Activated T-helper 17 cell treated with anti-CD3 and anti-CD28 coated beads, Interleukin-2, amount 50 U/mL, for 72 hours (primary cell): ENCODE results near the gene SDSL. TPM values are rescaled to one million over a fixed set of nuclear protein-coding genes. Genes with fewer than 3 reads are reported as not detected.

ENCODE experiments used
- ATAC-seq: fragments of 150-1000 bp; cut with Tn5 transposase; replicated peaks from 2 replicates; pipeline ENCODE4 v1.10.0; 2021; ENCODE audit warnings: mild to moderate bottlenecking, moderate library complexity
- H3K27ac Mint-ChIP-seq: one replicate; pipeline ENCODE4 v1.8.0; 2022; ENCODE audit warnings: mixed read lengths
- H3K27me3 Mint-ChIP-seq: one replicate; pipeline ENCODE4 v1.8.0; 2022; ENCODE audit warnings: mixed read lengths
- H3K36me3 Mint-ChIP-seq: one replicate; pipeline ENCODE4 v1.8.0; 2022; ENCODE audit warnings: low read depth, mild to moderate bottlenecking, mixed read lengths
- H3K4me1 Mint-ChIP-seq: one replicate; pipeline ENCODE4 v1.8.0; 2022; ENCODE audit warnings: mixed read lengths
- H3K4me3 Mint-ChIP-seq: one replicate; pipeline ENCODE4 v1.8.0; 2022; ENCODE audit warnings: mild to moderate bottlenecking, mixed read lengths
- H3K9me3 Mint-ChIP-seq: one replicate; pipeline ENCODE4 v1.8.0; 2022; ENCODE audit warnings: mixed read lengths
- total RNA-seq, 2 donors: library from RNA; stranded (reverse); gene quantifications; one replicate each; pipeline ENCODE4 v1.2.3, GENCODE V29; 2022

Gene SDSL
- total RNA-seq, 2 donors from 2014 or later, result 0.24 to 0.69 TPM

DNA sequence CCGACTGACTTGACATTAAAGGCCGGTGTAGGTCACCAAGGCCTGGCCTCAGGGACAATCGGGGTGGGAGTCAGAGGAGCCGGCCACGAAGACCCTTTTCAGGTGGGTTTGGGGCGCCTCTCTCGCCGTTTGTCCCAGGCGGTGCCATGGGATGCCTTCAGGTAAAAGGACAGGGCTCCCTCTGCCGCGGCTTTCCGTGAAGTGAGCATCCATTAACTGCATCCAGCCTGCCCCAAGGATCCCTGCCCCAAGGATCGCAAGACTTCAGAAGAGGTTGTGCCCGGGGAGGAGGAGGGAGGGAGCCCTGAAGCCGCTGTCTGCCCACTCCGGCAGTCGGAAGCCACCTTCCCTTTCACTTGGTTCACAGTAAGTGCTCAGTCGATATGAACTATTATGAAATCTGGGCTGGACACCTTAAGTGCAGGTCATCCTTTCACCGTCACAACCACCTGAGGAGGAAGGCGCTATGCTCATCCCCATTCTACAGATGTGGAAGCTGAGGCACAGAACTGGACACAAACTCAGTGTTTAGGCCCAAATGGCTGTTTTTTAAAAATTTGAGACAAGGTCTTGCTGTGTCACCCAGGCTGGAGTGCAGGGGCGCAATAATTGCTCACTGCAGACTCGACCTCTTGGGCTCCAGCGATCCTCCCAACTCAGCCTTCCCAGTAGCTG lies 19.5 kb upstream of the SDSL start:
- Mint-ChIP-seq H3K4me3 (no peak overlapping the region), H3K4me1 (no peaks in the 10 kb centered on the region), H3K36me3 (no peaks in the 10 kb centered on the region), H3K9me3 (no peaks in the 10 kb centered on the region), H3K27ac (no peak overlapping the region), H3K27me3 (peaks cover 3% of the 10 kb centered on the region)
- ATAC-seq, result no peak

GRCh38 chr12:113403435-113404415 lies 18.5 kb upstream of the SDSL start, which contains the start of gene SDS:
Gene SDS (minus strand): TSS chr12:113403887. CDS start chr12:113399708, 4,179 bp downstream.
- no peak for ATAC-seq
- no peaks in the 10 kb centered on the region for H3K36me3 Mint-ChIP-seq
- H3K9me3 Mint-ChIP-seq, result no peaks in the 10 kb centered on the region
- H3K27ac Mint-ChIP-seq, result no peak within 1 kb of the TSS
- H3K4me1 Mint-ChIP-seq, result no peaks in the 10 kb centered on the region
- peaks cover 3% of the 10 kb centered on the region for H3K27me3 Mint-ChIP-seq
- no peak within 1 kb of the TSS for H3K4me3 Mint-ChIP-seq

DNA sequence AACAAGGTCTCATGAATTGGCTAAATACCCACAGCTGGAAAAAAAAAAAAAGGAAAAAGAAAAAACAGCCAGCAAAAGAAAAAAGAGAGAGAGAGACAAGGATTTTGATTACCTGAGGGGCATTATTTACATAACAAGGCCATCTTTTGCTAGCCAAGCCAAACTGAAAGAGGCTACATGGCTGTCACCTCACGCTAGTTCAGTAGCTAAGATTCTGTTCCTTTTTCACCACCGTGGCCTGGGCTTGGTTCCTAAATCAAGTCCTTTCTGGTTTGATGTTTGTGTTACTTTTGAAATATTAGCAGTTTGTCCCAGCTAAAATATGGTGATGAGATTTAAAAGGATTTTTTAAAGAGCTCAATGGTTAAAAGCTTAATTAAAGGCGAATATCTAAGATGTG lies 16.5 kb upstream of the SDSL start:
- no peak for ATAC-seq
- Mint-ChIP-seq H3K4me1 (no peaks in the 10 kb centered on the region), H3K9me3 (no peaks in the 10 kb centered on the region), H3K4me3 (no peak overlapping the region), H3K27me3 (peaks cover 3% of the 10 kb centered on the region), H3K36me3 (no peaks in the 10 kb centered on the region), H3K27ac (no peak overlapping the region)

GRCh38 chr12:113407931-113408600 lies 14.1 kb upstream of the SDSL start:
- no peaks in the 10 kb centered on the region for H3K4me1 Mint-ChIP-seq
- H3K27ac Mint-ChIP-seq, result no peak overlapping the region
- ATAC-seq, result no peak
- peaks cover 3% of the 10 kb centered on the region for H3K27me3 Mint-ChIP-seq
- H3K36me3 Mint-ChIP-seq, result no peaks in the 10 kb centered on the region
- H3K9me3 Mint-ChIP-seq, result no peaks in the 10 kb centered on the region
- H3K4me3 Mint-ChIP-seq, result no peak overlapping the region

DNA sequence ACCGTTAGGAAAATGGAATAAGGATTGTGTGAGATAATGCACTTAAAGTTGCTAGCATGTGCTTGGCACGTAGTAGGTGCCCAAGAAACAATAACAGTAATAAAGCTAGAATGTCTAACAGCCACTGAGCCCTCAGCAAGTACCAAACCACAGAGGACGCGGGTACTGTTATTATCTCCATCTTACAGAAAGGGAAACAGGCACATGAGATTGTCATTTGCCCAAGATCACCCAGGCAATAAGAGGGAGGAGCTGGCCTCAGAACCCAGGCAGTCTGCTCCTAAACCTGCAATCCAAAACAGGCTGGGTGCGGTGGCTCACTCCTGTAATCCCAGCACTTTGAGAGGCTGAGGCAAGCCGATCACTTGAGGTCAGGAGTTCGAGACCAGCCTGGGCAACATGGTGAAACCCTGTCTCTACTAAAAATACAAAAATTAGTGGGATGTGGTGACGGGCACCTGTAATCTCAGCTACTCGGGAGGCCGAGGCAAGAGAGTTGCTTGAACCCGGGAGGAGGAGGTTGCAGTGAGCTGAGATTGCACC lies 13.4 kb upstream of the SDSL start:
- Mint-ChIP-seq H3K27ac (no peak overlapping the region), H3K36me3 (no peaks in the 10 kb centered on the region), H3K4me3 (no peak overlapping the region), H3K27me3 (peaks cover 3% of the 10 kb centered on the region), H3K4me1 (no peaks in the 10 kb centered on the region), H3K9me3 (no peaks in the 10 kb centered on the region)
- ATAC-seq, result no peak

DNA sequence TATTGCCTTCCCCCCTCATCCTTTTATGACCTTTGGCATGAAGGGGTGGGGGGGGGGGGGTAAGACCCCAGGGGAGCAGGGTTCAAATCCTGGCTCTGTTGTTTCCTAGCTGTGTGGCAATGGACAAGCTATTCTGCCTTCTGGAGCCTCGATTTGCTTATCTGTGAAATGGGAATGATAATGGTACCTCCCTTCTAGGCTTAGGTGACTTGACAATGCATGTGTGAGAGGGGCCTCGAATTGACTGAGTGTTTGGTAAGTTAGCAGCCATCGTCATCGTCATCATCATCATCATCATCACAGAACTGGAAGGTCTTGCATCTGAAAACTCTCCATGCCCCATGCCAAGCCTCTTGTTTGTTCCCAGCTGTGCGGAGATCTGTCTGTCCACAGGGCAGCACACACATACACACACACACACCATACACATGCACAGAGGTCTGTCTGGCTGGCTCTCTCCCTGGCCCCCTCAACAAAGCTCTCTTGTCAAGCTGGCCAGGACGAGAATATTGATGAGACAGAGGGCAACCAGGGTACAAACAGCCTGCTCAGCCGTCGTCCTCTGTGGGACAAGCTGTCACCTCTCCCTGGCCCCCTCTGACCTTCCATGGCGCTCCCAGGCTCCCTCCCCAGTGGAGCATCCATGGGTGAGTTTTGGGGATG lies 12.6 kb upstream of the SDSL start:
- no peaks in the 10 kb centered on the region for H3K4me1 Mint-ChIP-seq
- H3K9me3 Mint-ChIP-seq, result no peaks in the 10 kb centered on the region
- H3K27me3 Mint-ChIP-seq, result peaks cover 1% of the 10 kb centered on the region
- no peaks in the 10 kb centered on the region for H3K36me3 Mint-ChIP-seq
- H3K4me3 Mint-ChIP-seq, result no peak overlapping the region
- ATAC-seq, result no peak
- no peak overlapping the region for H3K27ac Mint-ChIP-seq

DNA sequence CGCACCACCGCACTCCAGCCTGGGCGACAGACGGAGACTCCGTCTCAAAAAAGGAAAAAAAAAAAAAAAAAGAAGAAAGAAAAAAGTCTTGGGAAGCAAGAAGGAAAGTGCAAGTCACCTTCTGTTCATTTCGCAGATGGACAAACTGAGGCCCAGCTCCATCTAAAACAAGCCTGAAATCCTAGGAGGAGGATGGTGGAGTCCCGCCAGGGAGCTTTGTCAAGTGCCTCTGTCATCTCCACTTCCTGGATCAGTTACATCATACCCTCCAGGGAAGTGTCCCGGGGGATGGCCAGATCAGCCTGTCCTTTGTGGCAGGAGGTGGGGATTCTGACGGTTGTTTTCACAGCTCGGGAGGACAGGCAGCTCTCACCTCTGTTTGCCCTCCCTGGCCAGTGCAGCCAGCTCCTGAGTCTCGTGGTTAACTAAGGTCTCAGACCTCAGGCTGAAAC lies 8.7 kb upstream of the SDSL start:
- ATAC-seq, result no peak
- Mint-ChIP-seq H3K27ac (no peak overlapping the region), H3K9me3 (no peaks in the 10 kb centered on the region), H3K36me3 (no peaks in the 10 kb centered on the region), H3K27me3 (peaks cover 6% of the 10 kb centered on the region), H3K4me3 (no peak overlapping the region), H3K4me1 (no peaks in the 10 kb centered on the region)

DNA sequence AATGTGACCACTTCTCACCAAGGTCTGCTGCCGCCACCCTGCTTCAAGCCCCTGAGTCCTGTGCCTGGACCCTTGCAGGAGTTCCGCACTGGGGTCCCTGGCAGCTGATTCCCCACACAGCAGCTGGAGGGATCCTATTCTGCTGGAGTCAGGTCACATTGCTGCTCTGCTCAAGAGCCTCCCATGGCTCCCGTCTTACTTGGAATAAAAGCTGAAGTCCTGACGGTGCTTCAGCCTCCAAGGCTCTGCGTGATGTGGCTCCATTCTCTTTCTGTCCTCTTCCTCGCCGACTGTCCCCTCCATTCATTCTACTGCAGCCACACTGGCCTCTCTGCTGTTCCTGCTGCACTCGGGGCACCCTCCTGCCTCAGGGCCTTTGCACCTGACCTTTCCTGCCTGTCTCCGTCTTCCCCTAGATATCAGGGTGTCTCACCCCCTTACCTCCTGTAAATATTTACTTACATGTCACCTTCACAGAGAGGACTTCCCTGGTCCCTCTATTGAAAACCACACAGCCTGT lies 7.6 kb upstream of the SDSL start:
- no peak overlapping the region for H3K4me3 Mint-ChIP-seq
- no peak for ATAC-seq
- H3K36me3 Mint-ChIP-seq, result no peaks in the 10 kb centered on the region
- no peak overlapping the region for H3K27ac Mint-ChIP-seq
- no peaks in the 10 kb centered on the region for H3K4me1 Mint-ChIP-seq
- peaks cover 6% of the 10 kb centered on the region for H3K27me3 Mint-ChIP-seq
- no peaks in the 10 kb centered on the region for H3K9me3 Mint-ChIP-seq

GRCh38 chr12:113416091-113416754 lies 6.0 kb upstream of the SDSL start:
- Mint-ChIP-seq H3K9me3 (no peaks in the 10 kb centered on the region), H3K4me3 (no peak overlapping the region), H3K4me1 (no peaks in the 10 kb centered on the region), H3K36me3 (no peaks in the 10 kb centered on the region), H3K27me3 (peaks cover 9% of the 10 kb centered on the region), H3K27ac (no peak overlapping the region)
- ATAC-seq, result no peak

GRCh38 chr12:113418213-113418879 lies 3.8 kb upstream of the SDSL start:
- no peak overlapping the region for H3K27ac Mint-ChIP-seq
- ATAC-seq, result no peak
- peaks cover 4% of the 10 kb centered on the region for H3K4me1 Mint-ChIP-seq
- H3K4me3 Mint-ChIP-seq, result no peak overlapping the region
- peaks cover 9% of the 10 kb centered on the region for H3K27me3 Mint-ChIP-seq
- no peaks in the 10 kb centered on the region for H3K9me3 Mint-ChIP-seq
- H3K36me3 Mint-ChIP-seq, result no peaks in the 10 kb centered on the region

DNA sequence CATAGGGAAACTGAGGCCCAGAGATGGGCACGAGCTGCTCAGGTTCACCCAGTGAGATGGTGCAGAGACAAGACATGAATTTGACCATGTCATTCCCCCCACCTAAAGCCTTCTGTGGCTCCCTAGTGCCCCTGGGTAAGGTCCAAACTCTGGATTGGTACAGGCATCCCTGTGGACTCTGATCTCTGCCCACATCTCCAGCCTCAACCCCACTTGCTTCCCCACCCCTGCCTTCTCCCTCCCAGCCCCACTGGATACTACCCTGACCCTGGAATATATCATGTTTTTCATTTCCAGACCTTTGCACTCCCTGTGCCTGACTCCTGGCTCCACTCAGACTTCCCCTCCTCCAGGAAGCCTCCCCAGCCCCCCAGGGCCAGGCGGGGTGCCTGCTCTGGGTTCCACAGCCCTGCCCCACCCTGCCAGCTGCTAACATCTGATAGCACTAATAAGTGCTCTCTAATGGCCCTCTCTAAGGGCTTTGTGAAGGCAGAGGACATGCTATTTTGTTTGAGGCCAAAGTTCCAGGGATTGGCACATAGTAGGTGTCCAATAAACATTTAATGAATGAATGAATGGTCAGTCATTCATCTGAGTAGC lies 1.1 kb upstream of the SDSL start:
- no peak overlapping the region for H3K4me3 Mint-ChIP-seq
- H3K27me3 Mint-ChIP-seq, result peaks cover 3% of the 10 kb centered on the region
- no peak overlapping the region for H3K27ac Mint-ChIP-seq
- no peak for ATAC-seq
- peaks cover 4% of the 10 kb centered on the region for H3K4me1 Mint-ChIP-seq
- no peaks in the 10 kb centered on the region for H3K36me3 Mint-ChIP-seq
- no peaks in the 10 kb centered on the region for H3K9me3 Mint-ChIP-seq

- Mint-ChIP-seq H3K36me3 (no peaks in the 10 kb centered on the region), H3K4me3 (no peak overlapping the region), H3K4me1 (peaks cover 4% of the 10 kb centered on the region), H3K9me3 (no peaks in the 10 kb centered on the region), H3K27ac (no peak overlapping the region), H3K27me3 (peaks cover 3% of the 10 kb centered on the region)
- no peak for ATAC-seq
Measured at GRCh38 chr12:113422886-113423669, 898 bp downstream of the SDSL start.
